NK-92 treated with Interleukin-12 subunit alpha and Interleukin-12 subunit beta, amount 100 ng/mL, for 24 hours (cell line): ENCODE results near the gene STAB2.

Source experiments
- DNase-seq: peaks from one replicate; lab custom pipeline; 2025; lab: John Stamatoyannopoulos, UW

Gene STAB2

DNA sequence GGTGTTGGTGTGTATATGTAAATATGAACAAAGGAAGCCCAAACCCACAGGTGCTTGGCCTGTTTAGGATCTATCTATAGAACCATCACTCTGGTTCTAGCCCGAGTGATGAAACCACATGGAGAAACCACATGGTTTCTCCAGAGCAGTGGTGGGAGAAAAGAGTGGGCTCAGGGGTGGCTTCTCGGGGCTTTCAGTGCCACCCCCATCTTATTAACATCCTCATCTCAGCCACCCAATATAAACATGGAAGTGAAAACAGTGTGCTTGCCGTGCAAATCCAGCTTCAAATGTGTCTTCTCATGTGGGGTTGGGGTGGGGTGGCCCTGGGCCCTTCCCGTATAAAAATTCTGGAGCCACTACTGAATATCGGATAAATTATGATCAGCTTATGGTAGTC is 109.0 kb downstream of the STAB2 start:
- DNase-seq, result no peak

DNA sequence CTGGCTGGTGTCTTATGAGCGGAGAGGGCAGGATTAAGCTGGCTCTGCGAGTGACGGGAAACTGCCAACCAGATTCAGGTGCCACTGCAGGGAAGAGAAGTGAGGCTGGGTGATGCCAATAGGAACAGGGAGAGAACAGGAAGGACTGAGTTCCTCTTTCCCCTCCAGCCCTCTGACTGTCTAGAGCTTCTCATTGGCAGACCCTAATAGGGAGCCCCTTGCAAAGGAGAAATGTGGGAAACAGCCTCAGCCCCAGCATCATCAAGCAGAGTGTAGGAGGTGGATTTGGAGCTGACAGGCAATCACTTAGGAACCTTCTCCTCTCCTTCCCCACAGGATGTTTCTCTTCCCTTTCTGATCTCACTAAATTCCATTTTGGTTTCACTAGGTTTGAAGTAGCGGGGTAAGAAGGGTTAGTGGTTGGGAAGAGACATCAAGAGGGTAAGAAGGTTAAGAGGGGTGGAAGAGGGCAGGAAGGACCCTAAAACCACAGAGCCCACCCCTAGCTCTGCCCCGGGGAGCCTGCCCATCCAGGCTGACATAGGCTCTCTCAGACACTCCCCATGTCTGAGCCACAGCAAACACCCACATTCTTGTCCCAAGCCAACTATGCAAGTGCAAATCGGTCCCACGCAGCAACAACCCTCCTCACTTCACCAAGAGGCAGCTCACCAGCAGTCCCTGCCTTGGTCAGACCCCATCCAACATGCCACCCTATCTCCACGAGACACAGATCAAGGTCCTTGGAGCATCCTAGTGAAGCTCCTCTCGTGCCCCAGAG is 111.1 kb downstream of the STAB2 start:
- no peak for DNase-seq

DNA sequence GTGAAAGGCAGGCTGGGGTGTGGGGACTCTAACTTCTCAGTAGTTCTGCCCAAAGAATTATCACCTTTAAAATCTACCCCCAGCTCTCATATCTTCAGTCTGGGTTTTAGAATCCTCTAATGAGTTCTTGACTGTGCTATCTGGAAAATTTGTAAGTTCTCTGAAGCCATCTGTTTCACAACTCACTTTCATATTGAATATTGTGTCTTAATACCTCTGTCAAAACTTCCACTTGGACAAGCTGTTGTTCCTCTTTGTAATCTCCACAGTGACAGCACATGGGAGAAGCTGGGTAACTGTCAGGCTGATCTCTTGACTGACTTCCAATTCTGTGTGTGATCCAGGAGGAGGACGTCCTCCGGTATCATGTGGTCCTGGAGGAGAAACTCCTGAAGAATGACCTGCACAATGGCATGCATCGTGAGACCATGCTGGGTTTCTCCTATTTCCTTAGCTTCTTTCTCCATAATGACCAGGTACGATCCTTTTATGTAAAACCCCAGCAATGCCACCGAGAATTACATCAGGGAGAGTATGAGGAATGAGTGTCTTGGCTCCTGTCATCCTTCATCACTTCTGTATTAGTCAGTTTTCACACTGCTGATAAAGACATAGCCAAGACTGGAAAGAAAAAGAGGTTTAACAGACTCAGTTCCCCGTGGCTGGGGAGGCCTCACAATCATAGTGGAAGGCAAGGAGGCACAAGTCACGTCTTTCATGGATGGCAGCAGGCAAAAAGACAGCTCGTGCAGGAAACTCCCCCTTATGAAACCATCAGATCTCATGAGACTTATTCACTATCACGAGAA is 111.9 kb downstream of the STAB2 start:
- DNase-seq, result no peak

DNA sequence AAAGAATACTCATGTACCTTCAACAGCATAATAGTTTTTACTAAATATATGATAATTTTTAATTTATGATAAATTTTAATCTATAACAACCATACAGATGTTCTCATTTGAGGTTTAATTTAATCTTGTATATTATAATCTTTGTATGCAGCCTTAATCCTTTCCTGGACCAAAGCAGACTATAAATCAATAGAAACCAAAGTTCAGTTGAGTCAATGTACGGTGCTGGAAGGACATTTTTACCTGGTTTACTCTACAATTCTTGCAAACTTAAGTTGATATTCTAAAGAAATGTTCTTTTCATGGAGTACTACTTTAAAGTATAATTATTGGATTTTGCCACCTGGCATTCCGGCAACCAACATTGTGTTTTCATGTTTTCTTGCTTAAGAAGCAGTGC is 118.0 kb downstream of the STAB2 start:
- DNase-seq, result no peak

DNA sequence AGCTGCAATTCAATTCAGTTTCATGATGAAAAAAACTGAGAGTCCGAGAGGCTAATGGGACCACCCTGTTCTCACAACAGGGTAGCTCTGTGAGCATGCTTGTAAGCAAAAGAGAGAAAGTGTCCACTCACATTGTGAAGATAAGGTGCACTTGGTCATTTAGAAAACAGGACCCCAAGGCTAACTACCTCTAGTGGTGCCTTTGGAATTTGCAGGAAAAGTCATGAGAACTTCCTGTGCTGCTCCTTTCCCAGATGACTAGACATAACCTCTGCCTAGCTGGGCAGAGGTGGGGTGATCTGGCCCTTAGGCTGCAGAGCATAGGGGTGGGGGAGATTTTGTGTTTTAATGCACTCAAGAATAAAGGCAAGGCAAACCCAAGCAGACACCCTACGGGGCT is 118.9 kb downstream of the STAB2 start:
- DNase-seq, result no peak

DNA sequence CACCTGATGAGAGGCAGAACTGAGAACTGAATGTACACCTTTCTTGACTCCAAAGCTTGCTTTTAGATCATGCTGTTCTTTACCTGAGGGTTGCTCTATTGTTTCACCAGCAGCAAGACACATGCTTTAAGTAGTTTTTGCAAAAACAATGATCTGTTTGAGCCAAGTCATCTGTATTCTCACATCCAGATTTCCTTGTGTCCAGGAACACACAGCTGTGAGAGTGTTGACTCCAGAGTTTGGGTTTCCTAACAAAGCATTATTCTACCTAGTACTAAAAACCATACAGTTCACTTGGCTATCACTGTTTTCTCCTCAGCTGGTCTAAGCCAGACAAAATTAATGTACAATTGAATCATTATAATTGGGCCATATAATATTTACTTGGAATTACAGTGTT is 120.4 kb downstream of the STAB2 start:
- no peak for DNase-seq

DNA sequence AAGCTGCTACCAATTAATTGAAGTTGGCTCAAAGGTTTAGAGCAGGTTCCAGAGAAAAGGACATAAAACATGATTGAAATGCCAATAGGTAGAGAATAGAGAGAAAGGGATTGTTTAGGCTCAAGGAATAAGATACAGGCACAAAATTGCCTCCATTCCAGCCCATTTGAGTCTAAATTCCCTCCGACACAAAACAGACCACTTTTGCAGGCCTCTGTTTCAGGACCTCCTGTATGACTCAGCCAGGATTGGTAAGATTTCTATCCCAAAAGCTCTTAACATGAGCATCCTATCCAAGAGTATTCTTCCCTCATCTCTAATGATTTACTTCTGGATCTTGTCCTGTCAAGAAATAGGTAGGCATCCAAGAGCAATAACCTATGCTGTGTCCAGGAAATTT is 123.5 kb downstream of the STAB2 start:
- no peak for DNase-seq

DNA sequence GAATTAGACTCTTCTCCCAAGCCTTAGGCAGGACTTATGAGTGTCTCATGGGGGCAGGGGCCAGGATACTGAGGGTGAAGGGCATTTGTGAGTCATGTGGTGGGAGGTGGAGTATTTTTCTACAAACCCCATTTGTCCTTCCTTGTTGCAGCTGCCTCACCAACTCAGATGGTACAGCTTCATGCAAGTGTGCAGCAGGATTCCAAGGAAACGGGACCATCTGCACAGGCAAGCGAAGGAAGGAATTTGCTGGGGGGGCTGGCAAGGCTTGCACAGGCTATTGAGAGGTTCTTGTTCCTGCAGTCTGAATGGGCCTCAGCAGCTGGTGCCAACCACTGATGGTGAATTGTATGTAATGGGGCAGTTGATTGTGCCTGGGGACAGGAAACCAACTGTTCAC is 125.1 kb downstream of the STAB2 start:
- DNase-seq, result no peak

DNA sequence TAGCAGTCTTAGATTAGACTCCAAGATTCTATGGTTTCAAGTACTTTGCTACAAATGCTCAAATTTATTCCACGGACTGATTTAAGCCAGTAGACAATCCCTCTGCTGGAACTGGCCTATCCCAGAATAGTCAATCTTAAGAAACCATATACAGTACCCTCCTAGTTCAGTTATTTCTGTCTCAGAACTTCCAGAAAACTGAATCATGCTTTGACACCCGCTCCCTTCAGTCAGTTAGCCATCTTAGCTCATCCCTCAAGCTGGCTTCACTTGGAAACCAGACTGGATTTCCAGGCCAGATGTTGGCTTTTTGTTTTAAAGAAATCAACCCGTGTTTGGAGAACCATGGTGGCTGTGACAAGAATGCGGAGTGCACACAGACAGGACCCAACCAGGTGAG is 128.4 kb downstream of the STAB2 start:
- no peak for DNase-seq

DNA sequence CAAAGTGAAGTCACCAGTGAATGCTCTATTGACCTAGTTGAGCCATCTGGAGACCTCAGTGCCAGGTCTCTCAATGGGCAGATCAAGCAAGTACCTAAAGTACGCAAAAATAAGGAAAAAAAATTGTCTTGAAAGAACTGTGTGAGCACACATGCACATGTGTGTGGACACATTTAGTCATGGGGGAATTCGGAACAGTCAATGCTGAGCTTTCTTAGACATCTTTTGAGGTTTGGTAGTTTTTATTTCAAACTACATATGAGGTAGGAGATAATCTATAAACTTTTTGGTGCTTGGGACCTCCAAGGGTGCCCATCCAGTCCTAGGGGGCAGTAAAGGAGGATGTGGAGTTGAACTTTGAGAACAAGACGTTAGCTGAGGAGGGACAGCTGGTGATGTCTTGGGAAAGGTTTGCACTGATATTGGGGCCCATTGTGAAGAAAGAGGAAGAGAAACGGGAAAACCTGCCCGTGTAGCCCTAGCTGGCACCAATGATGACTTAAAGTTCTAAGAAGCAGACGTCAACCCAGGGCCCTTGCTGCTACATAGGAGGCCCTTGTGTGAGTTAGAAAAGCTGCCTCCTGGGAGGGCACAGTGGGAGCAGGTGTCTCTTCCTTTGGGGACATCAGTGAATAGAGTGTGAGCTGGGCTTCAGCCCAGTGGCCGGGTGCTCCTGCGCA is 129.6 kb downstream of the STAB2 start:
- DNase-seq, result no peak

DNA sequence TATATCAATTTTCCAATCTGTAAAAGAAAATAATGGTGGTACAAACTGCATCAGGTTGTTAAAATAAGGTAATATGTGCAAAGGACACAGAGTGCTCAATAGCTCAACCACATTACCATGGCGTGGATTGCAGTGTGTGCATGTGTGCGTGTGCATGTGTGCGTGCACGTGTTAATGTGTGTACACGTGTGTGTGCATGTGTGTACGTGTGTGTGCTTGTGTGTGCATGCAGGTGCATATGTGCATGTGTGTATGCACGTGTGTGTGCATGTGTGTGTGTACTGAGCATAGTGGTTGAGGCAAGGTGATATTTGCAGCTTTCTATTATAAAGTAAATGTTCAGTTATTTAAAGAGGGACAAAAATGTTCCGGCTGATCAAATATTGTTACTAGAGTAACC is 138.3 kb downstream of the STAB2 start:
- DNase-seq, result no peak

DNA sequence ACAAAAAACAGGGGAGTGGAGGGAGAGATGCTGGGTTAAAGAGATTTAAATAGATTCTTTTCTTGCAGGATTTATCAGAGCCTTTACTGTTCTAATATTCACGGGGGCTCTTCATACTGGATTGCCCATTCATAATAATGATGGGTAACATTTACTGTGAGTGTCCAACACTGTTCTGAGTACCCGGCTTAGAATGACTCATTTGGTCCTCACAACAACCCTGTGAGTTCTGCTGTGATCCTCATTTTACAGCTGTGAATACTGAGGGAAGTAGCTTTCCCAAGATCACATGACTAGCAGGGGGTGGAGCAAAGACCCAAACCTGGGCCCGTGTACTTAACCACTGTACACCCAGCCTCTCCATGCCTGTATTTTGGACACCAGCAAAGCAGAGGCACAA is 140.6 kb downstream of the STAB2 start:
- no peak for DNase-seq

DNA sequence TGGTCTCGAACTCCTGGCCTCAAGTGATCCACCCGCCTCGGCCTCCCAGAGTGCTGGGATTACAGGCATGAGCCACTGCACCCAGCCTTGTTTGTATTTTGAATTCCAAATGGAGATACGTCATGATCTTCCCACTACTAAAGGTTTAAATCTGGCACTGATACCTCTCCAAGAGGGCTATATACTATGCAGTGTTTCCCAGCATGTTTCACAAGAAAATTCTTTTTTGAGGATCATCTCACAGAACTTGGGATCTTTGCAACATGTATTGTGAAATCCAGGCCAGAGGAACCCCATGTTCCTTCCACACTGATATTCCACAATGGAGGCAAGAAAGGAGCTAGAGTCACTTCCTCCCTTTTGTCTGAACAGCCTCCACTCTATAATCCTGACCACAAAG is 141.2 kb downstream of the STAB2 start:
- DNase-seq, result no peak

DNA sequence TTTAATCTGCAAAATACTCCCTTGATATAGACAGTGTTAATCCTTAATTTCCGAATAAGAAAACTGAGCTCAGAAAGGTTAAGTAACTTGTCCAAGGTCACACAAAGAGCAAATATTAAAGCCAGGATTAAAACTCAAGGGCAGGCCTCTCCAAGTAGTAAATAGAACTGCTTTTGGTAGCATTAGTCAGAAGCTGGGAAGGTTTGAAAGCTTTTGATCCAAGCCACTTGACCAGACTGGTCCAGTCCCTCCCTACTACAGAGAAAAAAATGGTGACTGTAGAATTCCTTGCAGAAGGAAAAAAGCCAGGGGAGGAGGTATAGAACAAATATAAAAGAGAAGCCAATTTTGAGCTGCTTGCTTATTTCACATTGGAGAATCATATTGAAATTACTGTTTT is 142.4 kb downstream of the STAB2 start:
- no peak for DNase-seq

DNA sequence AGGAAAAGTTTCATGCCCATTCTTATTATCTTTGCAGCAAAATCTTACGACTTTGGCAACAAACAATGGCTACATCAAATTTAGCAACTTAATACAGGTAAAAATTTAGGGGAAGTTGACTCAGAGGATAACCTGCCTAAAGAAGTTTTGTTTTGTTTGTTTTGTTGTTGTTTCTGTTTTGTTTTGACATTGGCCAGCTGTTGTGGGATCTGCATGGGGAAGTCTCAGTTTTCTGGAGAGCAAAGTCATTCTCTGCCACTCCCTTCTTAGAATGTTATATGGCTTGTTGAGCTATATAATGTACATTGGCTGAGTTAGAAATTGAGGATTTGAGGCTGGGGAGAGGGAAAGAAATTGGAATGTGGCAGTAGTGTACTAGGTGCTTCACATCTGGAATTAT is 144.5 kb downstream of the STAB2 start:
- no peak for DNase-seq

DNA sequence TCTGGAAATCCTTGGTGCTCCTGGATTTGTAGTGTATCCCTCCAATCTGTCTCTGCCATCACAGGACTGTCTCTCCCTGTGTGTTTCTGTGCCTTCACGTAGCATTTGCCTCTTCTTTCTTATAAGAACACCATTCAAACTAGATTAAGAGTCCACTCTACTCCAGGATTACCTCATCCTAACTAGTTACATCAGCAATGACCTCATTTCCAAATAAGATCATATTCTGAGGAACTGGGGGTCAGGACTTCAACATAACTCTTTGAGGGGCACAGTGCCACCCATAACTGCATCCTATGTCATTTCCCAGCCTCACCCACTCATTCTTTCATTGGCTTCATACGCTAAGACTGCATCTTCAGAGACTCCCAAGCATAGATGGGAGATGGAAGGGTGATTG is 147.8 kb downstream of the STAB2 start:
- DNase-seq, result no peak

DNA sequence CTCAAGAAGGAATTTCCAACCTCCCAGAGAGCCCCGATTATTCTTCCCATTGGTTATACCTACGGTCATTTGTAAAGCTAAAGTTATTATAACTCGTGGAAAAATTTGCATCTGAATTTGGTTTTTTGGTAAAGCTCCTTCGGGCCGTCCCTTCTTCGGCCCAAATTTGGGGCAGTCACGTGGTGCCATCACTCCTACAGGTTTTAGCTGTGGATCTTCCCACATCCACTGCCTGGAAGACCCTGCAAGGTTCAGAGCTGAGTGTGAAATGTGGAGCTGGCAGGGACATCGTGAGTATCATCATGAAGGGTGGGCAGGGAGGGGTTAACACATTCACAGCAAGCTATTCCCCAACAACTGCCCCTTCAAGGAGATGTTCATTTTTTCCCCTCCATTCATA is 148.2 kb downstream of the STAB2 start:
- DNase-seq, result no peak

DNA sequence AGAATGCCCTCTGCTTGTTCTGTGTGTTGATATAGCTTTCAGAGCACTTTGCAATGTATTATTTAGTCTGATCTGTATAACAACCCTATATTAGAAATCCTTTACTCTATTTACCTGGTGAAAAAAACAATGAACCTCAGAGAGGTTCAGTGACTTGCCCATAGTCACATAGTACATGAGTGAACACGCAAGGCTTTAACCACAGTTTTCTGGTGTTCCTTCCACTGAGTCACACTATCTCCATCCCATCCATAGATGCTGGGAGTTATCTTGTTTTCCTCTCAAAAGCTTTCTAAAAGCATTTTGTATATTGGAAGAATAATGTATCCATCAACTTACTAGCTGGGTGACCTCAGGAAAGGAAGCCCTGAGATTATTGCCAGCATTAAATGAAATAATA is 149.5 kb downstream of the STAB2 start:
- DNase-seq, result no peak

DNA sequence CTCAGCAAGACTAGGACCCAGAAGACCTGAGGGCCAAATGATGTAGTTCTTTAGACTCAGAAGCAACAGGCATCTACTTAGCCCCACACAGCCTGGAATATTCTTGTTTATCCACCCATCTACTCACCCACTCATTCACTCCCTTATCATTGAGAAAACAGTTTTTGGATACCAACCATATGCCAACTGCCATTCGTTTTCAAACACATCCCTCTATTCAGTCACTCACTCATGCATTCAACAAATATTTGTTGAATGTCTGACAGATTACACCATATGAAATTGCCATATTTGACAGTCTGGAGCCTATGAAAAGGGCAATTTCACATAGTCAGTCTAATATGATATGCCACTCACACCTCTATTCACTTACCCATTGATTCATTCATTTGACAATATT is 150.8 kb downstream of the STAB2 start:
- no peak for DNase-seq

DNA sequence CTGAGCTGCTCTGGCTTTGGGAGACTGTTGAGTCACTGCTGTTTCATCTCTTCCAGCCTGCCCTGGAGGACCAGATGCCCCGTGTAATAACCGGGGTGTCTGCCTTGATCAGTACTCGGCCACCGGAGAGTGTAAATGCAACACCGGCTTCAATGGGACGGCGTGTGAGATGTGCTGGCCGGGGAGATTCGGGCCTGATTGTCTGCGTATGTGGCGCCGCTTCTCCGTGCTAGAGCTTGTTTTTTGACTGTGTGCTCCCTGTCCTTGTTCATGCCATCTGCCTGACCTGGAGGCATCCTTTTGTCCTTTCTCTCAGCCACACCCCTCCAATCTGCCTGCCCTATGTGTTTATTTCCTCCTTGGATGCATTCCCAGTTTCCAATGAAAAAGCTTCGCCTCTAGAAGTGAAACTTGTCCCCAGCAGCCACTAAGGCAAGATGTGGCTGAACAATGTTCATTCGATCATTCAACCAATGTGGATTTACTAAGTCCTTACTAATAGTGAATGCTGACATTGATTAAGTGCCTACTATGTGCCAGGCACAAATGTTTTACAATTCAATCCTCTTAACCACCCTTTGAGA is 155.4 kb downstream of the STAB2 start:
- DNase-seq, result no peak

DNA sequence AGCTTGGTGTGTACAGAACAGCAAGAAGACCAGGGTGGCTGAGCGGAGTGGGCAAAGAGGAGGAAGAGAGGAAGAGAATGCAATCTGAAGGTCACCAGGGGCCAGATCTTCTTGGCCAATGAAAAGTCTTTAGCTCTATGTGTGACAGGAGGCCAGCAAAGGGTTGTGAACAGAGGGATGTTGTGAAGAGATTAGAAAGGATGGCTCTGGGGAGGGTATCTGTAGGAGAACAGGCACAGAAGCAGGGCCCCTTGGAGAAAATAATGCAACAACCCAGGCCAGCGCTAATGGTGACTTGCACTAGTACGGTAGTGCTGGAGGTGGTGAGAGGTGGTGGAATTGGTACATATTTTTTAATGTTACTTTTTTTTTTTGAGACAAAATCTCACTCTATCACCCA is 156.7 kb downstream of the STAB2 start:
- no peak for DNase-seq

DNA sequence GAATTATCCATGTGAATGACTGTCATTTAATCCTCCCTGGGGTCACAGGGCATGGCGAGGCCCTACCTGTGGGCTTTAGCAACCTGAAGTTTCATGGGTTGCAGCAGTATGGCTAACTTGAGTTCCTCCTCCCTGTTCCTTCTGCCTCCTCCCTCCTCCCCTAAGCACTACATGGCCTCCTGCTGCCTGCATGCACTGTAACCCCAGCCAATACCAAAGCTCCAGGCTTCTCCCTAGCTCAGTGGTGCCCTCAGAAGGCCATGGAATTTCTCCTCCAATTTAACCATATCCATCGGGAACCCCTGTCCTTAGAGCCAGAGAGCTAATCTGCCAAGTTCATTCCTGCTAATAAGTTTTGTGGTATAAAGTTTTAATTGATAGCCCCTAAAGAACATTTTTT is 158.9 kb downstream of the STAB2 start:
- no peak for DNase-seq

DNA sequence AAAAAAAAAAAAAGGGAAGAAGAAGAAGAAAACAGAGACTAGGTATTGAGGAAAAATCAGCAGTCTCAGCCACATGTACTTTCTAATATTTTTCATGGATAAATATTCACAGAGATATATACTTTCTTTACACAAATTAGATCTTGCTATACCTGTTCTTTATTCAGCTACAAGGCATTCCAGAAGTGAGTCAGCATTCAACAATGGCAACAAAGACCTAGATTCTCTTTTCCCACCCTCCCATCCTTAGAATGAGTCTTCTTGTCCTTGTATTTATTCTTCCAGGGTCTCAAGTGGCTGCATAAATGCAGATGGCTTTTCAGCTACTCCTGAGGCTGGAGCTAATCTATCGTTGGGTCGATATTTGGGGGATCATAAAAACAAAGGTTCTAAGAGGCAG is 160.9 kb downstream of the STAB2 start:
- DNase-seq, result no peak
